Measurements from ENCODE around the gene NOPCHAP1.

NOPCHAP1 gene

GRCh38 chr12:105025890-105026289, 39.8 kb downstream of the NOPCHAP1 start:
- no peak for DNase-seq

- no peak for DNase-seq
These were observed 40.3 kb downstream of the NOPCHAP1 start for GRCh38 chr12:105026411-105026810.

GRCh38 chr12:105030820-105031807, 45.0 kb downstream of the NOPCHAP1 start:
- DNase-seq = no peak

GRCh38 chr12:105032703-105033357, 46.7 kb downstream of the NOPCHAP1 start:
- no peak for DNase-seq

- DNase-seq = no peak
These were observed 47.7 kb downstream of the NOPCHAP1 start for GRCh38 chr12:105033851-105034250.
